Activated CD4-positive, alpha-beta T cell treated with anti-CD3 and anti-CD28 coated beads, Interleukin-2, amount 10 ng/mL, durations not matched to agents 24 days and 14 days (primary cell): ENCODE results near the gene NKRF. TPM values are rescaled to one million over a fixed set of nuclear protein-coding genes. Genes with fewer than 3 reads are reported as not detected.
A peak's percentile ranks its signal among the peaks of the same experiment; 100 is the strongest.

ENCODE experiments used
- DNase-seq: peaks from one replicate; pipeline ENCODE4 v3.0.0; 2022
- H3K27ac Mint-ChIP-seq: one replicate; pipeline ENCODE4 v1.8.0; 2022; ENCODE audit warnings: mild to moderate bottlenecking, mixed read lengths
- H3K27me3 Mint-ChIP-seq: one replicate; pipeline ENCODE4 v1.8.0; 2022; ENCODE audit warnings: mixed read lengths
- H3K36me3 Mint-ChIP-seq: one replicate; pipeline ENCODE4 v1.8.0; 2022; ENCODE audit warnings: low read depth, mild to moderate bottlenecking, mixed read lengths
- H3K4me1 Mint-ChIP-seq: one replicate; pipeline ENCODE4 v1.8.0; 2021; ENCODE audit warnings: mixed read lengths
- H3K4me3 Mint-ChIP-seq: one replicate; pipeline ENCODE4 v1.8.0; 2022; ENCODE audit warnings: mild to moderate bottlenecking, moderate library complexity, mixed read lengths
- H3K9me3 Mint-ChIP-seq: one replicate; pipeline ENCODE4 v1.8.0; 2021; ENCODE audit warnings: mixed read lengths
- intact Hi-C: fragments of 100-400 bp; cut with micrococcal nuclease; formaldehyde crosslinking; loops from one replicate; pipeline ENCODE4 v1.15.1; 2023
- total RNA-seq: library from RNA; stranded (reverse); gene quantifications from 2 replicates; pipeline ENCODE4 v1.2.3, GENCODE V29; 2022

Gene NKRF
- total RNA-seq, 1 donor from 2014 or later, result 29.8 TPM

GRCh38 chrX:119583431-119584059, 22.7 kb downstream of the NKRF start:
- no peak for DNase-seq
- Mint-ChIP-seq H3K27me3 (no peaks in the 10 kb centered on the region), H3K9me3 (no peaks in the 10 kb centered on the region), H3K36me3 (peaks cover 8% of the 10 kb centered on the region), H3K4me1 (peaks cover 6% of the 10 kb centered on the region), H3K4me3 (no peak overlapping the region), H3K27ac (peak overlapping the region; percentile 48)
- intact Hi-C loops, result no loop called here

GRCh38 chrX:119579414-119579813, 26.8 kb downstream of the NKRF start:
- H3K36me3 Mint-ChIP-seq, result peaks cover 10% of the 10 kb centered on the region
- no peaks in the 10 kb centered on the region for H3K9me3 Mint-ChIP-seq
- no peaks in the 10 kb centered on the region for H3K27me3 Mint-ChIP-seq
- intact Hi-C loops, result loop anchor here (10.0 kb wide), 2 partner anchors 65 to 305 kb away; no protein-coding TSS in a partner anchor
- no peak overlapping the region for H3K27ac Mint-ChIP-seq
- no peak for DNase-seq
- no peak overlapping the region for H3K4me3 Mint-ChIP-seq
- peaks cover 6% of the 10 kb centered on the region for H3K4me1 Mint-ChIP-seq

GRCh38 chrX:119574394-119575266, 31.6 kb downstream of the NKRF start, which contains the start of gene UBE2A:
TSS of gene UBE2A (plus strand) at chrX:119574563. CDS start at chrX:119574712, 149 bp downstream.
- H3K27ac Mint-ChIP-seq, result peak within 1 kb of the TSS; percentile 89
- H3K4me3 Mint-ChIP-seq, result peak within 1 kb of the TSS; percentile 92
- intact Hi-C loops, result loop anchor here (1.0 to 10.0 kb wide), 6 partner anchors 9 to 368 kb away; partner anchors contain the start of genes NKAP, NKRF, SEPTIN6 and STEEP1
- H3K27me3 Mint-ChIP-seq, result no peaks in the 10 kb centered on the region
- no peaks in the 10 kb centered on the region for H3K9me3 Mint-ChIP-seq
- H3K36me3 Mint-ChIP-seq, result peaks cover 6% of the 10 kb centered on the region
- peaks cover 5% of the 10 kb centered on the region for H3K4me1 Mint-ChIP-seq
- DNase-seq, result peak; percentile 95

- no peak for DNase-seq
- Mint-ChIP-seq H3K27ac (peak overlapping the region; percentile 89), H3K9me3 (no peaks in the 10 kb centered on the region), H3K4me3 (peak overlapping the region; percentile 92), H3K36me3 (peaks cover 6% of the 10 kb centered on the region), H3K4me1 (peaks cover 5% of the 10 kb centered on the region), H3K27me3 (no peaks in the 10 kb centered on the region)
- intact Hi-C loops, result loop anchor here (1.0 to 10.0 kb wide), 6 partner anchors 9 to 368 kb away; partner anchors contain the start of genes NKAP, NKRF, SEPTIN6 and STEEP1
Measured at GRCh38 chrX:119573840-119574393, 32.3 kb downstream of the NKRF start.

- Mint-ChIP-seq H3K27me3 (no peaks in the 10 kb centered on the region), H3K4me1 (peaks cover 5% of the 10 kb centered on the region), H3K27ac (no peak overlapping the region), H3K4me3 (peak overlapping the region; percentile 92), H3K36me3 (peaks cover 6% of the 10 kb centered on the region), H3K9me3 (no peaks in the 10 kb centered on the region)
- no peak for DNase-seq
- intact Hi-C loops, result loop anchor here (5.0 to 10.0 kb wide), 3 partner anchors 58 to 369 kb away; partner anchors contain the start of gene NKAP
Measured at GRCh38 chrX:119573222-119573621, 33.0 kb downstream of the NKRF start.

GRCh38 chrX:119570351-119570835, 35.8 kb downstream of the NKRF start:
- H3K27ac Mint-ChIP-seq, result no peak overlapping the region
- H3K27me3 Mint-ChIP-seq, result peaks cover 1% of the 10 kb centered on the region
- intact Hi-C loops, result loop anchor here (5.0 to 10.0 kb wide), 3 partner anchors 56 to 372 kb away; partner anchors contain the start of gene NKAP
- no peak overlapping the region for H3K4me3 Mint-ChIP-seq
- H3K36me3 Mint-ChIP-seq, result no peaks in the 10 kb centered on the region
- H3K9me3 Mint-ChIP-seq, result no peaks in the 10 kb centered on the region
- no peak for DNase-seq
- H3K4me1 Mint-ChIP-seq, result peaks cover 5% of the 10 kb centered on the region

GRCh38 chrX:119565107-119565663, 41.0 kb downstream of the NKRF start, which contains the start of gene STEEP1:
TSS of gene STEEP1 (minus strand) at chrX:119565409. CDS start at chrX:119565355, 54 bp downstream.
- DNase-seq, result peak; percentile 96
- peaks cover 13% of the 10 kb centered on the region for H3K4me1 Mint-ChIP-seq
- intact Hi-C loops, result loop anchor here (1.0 kb wide), 1 partner anchor 9 kb away; the partner anchor contains the start of gene UBE2A
- H3K27me3 Mint-ChIP-seq, result peaks cover 1% of the 10 kb centered on the region
- peak within 1 kb of the TSS; percentile 94 for H3K4me3 Mint-ChIP-seq
- H3K9me3 Mint-ChIP-seq, result no peaks in the 10 kb centered on the region
- H3K27ac Mint-ChIP-seq, result peak within 1 kb of the TSS; percentile 94
- H3K36me3 Mint-ChIP-seq, result peaks cover 5% of the 10 kb centered on the region

GRCh38 chrX:119552508-119552907, 53.7 kb downstream of the NKRF start:
- H3K4me3 Mint-ChIP-seq, result no peak overlapping the region
- no peaks in the 10 kb centered on the region for H3K9me3 Mint-ChIP-seq
- no peak overlapping the region for H3K27ac Mint-ChIP-seq
- intact Hi-C loops, result no loop called here
- H3K36me3 Mint-ChIP-seq, result peaks cover 6% of the 10 kb centered on the region
- no peak for DNase-seq
- H3K4me1 Mint-ChIP-seq, result peaks cover 2% of the 10 kb centered on the region
- H3K27me3 Mint-ChIP-seq, result no peaks in the 10 kb centered on the region

- Mint-ChIP-seq H3K9me3 (no peaks in the 10 kb centered on the region), H3K4me3 (no peak overlapping the region), H3K27me3 (no peaks in the 10 kb centered on the region), H3K36me3 (peaks cover 2% of the 10 kb centered on the region), H3K27ac (no peak overlapping the region), H3K4me1 (peaks cover 4% of the 10 kb centered on the region)
- intact Hi-C loops, result no loop called here
- DNase-seq, result no peak
Measured at GRCh38 chrX:119549327-119550016, 56.8 kb downstream of the NKRF start.

- H3K27ac Mint-ChIP-seq, result no peak overlapping the region
- intact Hi-C loops, result no loop called here
- no peaks in the 10 kb centered on the region for H3K4me1 Mint-ChIP-seq
- no peaks in the 10 kb centered on the region for H3K27me3 Mint-ChIP-seq
- no peak for DNase-seq
- no peaks in the 10 kb centered on the region for H3K9me3 Mint-ChIP-seq
- H3K36me3 Mint-ChIP-seq, result peaks cover 13% of the 10 kb centered on the region
- no peak overlapping the region for H3K4me3 Mint-ChIP-seq
Measured at GRCh38 chrX:119541188-119541587, 65.0 kb downstream of the NKRF start.

- Mint-ChIP-seq H3K27me3 (no peaks in the 10 kb centered on the region), H3K36me3 (peaks cover 13% of the 10 kb centered on the region), H3K27ac (peak overlapping the region; percentile 20), H3K4me1 (no peaks in the 10 kb centered on the region), H3K4me3 (no peak overlapping the region), H3K9me3 (no peaks in the 10 kb centered on the region)
- intact Hi-C loops, result no loop called here
- DNase-seq, result peak; percentile 55
Measured at GRCh38 chrX:119539872-119540271, 66.4 kb downstream of the NKRF start.
